IPS-18a (cell line): ENCODE results near the gene DOC2A.

Experiments
- H3K27ac ChIP-seq: one replicate; pipeline ENCODE4 v1.5.1; 2013; ENCODE audit warnings: low read length
- H3K27me3 ChIP-seq: one replicate; pipeline ENCODE4 v1.6.1; 2013; ENCODE audit warnings: mild to moderate bottlenecking, low read length; ENCODE audit not compliant: control insufficient read depth, insufficient read depth
- H3K36me3 ChIP-seq: one replicate; pipeline ENCODE4 v1.6.1; 2013; ENCODE audit warnings: low read depth, low read length; ENCODE audit not compliant: control insufficient read depth
- H3K4me1 ChIP-seq: one replicate; pipeline ENCODE4 v1.6.1; 2013; ENCODE audit warnings: low read depth, low read length; ENCODE audit not compliant: control insufficient read depth
- H3K4me3 ChIP-seq: one replicate; pipeline ENCODE4 v1.5.1; 2013; ENCODE audit warnings: low read length
- H3K9ac ChIP-seq: one replicate; pipeline ENCODE4 v1.6.1; 2013; ENCODE audit warnings: mild to moderate bottlenecking, low read length, moderate library complexity
- H3K9me3 ChIP-seq: one replicate; pipeline ENCODE4 v1.6.1; 2013; ENCODE audit warnings: low read depth, low read length; ENCODE audit not compliant: control insufficient read depth

Gene DOC2A

DNA sequence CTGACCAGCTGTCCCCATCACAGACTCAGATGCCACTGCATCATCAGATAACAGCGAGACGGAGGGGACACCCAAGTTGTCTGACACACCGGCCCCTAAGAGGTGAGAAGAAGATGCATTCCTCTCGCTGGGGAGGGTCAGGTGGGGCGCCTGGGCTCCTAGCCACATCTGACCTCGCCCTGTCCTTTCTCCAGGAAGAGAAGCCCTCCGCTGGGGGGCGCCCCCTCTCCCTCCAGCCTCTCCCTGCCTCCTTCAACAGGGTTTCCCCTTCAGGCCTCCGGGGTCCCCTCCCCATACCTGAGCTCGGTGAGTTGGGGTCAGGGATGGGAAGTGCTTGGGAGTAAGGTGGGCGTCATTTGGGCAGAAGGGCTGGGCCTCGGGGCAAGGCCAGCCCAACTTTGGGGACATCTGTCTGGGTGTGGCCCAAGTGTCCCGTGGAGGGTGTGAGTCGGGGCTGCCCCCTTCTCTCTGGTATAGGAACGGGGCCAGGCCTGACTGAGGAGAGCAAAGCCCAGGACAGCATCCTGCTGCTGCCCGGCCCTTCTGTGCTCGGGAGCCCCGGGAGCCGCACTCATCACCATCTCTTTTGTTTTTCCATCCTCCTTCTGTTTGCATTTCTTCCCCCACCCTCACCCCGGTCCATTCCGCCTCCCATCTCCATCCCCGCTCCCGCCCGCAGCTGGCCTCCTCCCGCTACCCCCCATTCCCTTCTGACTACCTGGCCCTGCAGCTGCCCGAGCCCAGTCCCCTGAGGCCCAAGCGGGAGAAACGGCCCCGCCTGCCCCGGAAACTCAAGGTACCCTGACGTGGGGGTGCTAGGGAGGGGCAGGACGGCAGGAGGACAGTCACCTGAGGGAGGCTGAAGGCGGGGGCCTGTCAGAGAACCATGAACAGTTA is 9.8 kb downstream of the DOC2A start:
- Histone ChIP-seq H3K36me3 (peaks cover 5% of the 10 kb centered on the region), H3K27me3 (no peaks in the 10 kb centered on the region), H3K4me3 (peak overlapping the region; percentile 8), H3K27ac (no peak overlapping the region), H3K9me3 (no peaks in the 10 kb centered on the region), H3K9ac (no peak overlapping the region), H3K4me1 (peaks cover 4% of the 10 kb centered on the region)

DNA sequence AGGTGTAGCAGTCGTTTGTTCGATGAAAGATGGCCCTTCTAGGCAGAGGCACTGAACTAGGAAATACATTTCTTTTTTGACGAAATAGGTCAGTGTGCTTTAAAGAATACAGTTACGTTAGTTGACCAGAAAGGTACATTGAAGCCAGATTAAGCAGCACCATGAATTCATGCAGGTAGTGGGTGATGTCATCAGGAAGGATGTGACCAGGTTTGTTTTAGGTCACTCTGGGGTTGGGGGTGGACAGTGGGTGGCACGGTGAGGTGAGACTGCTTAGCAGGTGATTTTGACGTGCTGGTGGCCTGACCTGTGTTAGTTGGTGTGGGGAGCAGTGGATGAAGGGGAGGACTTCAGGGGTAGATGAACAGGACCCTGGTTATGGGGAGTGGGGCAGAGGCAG is 11.2 kb downstream of the DOC2A start:
- Histone ChIP-seq H3K9ac (no peak overlapping the region), H3K9me3 (no peaks in the 10 kb centered on the region), H3K27me3 (no peaks in the 10 kb centered on the region), H3K4me1 (peaks cover 4% of the 10 kb centered on the region), H3K4me3 (no peak overlapping the region), H3K36me3 (peaks cover 5% of the 10 kb centered on the region), H3K27ac (no peak overlapping the region)

DNA sequence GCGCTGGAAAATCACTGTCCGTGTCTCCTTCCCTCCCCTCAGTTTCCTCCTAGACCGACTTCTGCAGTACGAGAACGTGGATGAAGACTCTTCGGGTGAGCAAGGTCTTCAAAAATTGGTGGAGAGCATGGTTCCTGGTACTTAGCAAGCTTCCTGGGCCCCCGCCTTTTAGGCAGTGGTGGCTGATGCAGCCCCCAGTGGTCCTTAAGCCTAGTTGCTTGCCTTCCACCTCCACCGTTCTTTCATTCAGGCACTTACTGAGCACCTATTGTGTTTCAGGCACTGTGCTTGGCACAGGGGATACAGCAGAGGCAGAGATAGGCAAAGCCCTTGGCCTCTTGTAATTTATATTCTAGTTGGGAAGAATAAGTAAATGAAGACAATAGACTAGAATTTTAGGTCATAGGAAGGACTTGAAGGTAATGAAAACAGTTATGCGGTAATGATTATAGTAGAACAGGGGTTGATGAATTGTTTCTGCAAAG is 14.0 kb downstream of the DOC2A start:
- H3K36me3 ChIP-seq: peaks cover 12% of the 10 kb centered on the region
- no peaks in the 10 kb centered on the region for H3K27me3 ChIP-seq
- no peaks in the 10 kb centered on the region for H3K9me3 ChIP-seq
- peak overlapping the region; percentile 80 for H3K4me3 ChIP-seq
- H3K4me1 ChIP-seq: peaks cover 4% of the 10 kb centered on the region
- H3K27ac ChIP-seq: no peak overlapping the region
- H3K9ac ChIP-seq: peak overlapping the region; percentile 86

DNA sequence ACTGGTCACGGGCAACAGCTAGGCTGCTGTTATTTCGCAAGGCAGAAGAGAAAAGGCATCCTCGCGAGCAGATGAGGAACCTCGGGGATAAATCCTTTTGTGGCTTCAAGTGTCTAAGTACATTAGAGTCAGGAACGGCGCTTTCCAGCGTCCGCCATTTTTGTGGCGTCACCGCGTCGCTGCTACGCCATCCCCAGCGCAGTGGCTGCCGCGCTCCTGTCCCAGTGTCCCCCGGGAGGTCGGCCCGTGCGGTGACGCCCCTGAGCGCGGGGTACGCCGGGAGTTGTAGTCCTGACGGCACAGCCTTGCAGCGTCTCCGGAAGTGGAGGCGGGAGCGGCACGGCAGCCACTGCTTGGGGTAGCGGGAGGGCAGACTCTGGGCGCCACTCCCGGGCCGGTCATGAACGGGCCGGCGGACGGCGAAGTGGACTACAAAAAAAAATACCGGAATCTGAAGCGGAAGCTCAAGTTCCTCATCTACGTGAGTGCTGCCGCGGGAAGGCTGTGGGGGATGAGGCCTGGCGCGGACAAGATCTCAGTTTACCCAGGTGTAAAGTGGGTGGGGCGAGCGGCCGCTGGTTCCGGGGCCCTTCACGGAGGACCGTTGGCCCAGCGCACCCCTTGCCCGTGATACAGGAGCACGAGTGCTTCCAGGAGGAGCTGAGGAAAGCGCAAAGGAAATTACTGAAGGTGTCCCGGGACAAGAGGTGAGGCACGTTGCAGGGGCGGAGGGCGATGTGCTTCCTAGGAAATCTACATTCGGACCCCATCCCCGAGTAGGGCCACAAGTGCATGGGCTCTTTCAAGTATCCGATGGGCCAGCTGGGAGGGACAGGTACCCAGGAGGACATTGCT is 14.7 kb downstream of the DOC2A start, which contains the start of gene INO80E:
Gene INO80E (plus strand): TSS at position 331 of the 855 bp plus-strand sequence. CDS start 70 bp downstream, at position 401.
- peak within 1 kb of the TSS; percentile 85 for H3K27ac ChIP-seq
- H3K4me1 ChIP-seq: peaks cover 4% of the 10 kb centered on the region
- H3K36me3 ChIP-seq: peaks cover 12% of the 10 kb centered on the region
- H3K27me3 ChIP-seq: no peaks in the 10 kb centered on the region
- peak within 1 kb of the TSS; percentile 86 for H3K9ac ChIP-seq
- H3K9me3 ChIP-seq: no peaks in the 10 kb centered on the region
- H3K4me3 ChIP-seq: peak within 1 kb of the TSS; percentile 80

DNA sequence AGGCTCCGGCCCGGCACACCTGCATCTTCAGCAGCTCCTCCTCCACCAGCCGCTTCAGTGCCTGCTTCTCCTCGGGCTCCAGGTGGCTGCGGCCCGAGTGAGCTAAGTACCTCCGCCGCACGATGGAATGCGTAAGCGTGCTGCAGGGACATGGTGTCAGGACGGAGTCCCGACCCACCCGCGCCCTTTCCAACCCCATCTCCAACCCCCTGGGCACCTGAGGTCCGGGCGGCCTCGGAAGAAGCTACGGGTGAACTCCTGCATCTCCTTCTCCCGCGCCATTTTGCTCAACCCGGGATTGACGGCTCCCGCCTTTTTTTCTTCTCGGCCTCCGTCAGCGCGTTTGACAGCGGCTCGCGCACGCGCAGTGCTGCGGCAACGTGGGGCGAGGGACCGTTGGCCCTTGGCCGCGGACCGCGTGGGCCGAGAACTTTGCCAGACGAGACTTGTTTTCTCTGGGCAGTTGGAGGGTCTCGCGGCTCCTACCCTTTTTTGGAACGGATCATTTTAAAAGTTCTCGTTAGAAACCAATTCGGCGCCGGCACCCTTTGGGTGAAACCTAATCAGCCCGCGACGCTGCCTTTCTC is 15.4 kb downstream of the DOC2A start, which contains the start of gene HIRIP3:
Gene HIRIP3 (minus strand): TSS at position 294 of the 587 bp plus-strand sequence. CDS start 12 bp downstream, at position 282.
- Histone ChIP-seq H3K4me1 (peaks cover 3% of the 10 kb centered on the region), H3K9ac (peak within 1 kb of the TSS; percentile 86), H3K36me3 (peaks cover 14% of the 10 kb centered on the region), H3K4me3 (peak within 1 kb of the TSS; percentile 80), H3K27me3 (no peaks in the 10 kb centered on the region), H3K27ac (peak within 1 kb of the TSS; percentile 85), H3K9me3 (no peaks in the 10 kb centered on the region)

DNA sequence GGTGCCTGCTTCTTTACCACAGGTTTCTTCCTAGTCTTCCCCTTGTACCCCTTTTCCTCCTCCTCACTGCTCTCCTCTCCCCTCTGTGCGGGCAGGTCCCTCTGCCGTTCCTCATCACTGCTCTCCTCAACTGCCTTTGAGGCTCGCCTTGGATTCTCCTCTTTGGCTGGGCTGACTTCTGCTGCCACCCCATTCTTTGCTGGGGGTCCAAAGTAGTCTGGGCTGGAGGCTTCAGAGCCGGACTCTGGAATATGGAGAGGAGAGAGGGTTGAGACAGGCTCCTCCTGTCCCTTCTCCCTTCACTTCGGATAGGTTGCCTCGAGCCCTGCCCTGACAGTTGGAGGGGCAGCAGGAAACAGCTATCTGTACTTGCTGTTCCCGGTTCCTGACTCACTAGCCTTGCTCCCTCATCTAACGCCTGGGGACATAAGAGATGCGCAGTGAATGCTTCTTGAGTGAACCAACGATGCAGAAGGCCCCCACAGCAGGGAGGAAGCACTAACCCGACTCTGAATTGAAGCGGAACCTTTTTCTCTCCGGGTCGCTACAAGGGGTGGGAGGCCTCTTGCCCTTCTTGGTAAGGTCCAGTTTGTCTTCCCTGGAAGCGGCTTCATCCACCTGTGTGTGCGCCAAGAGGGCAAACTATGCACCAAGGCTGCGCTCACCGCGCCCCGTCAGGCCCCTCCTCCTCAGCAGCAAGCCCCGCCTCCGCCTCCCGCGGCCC is 16.1 kb downstream of the DOC2A start:
- no peaks in the 10 kb centered on the region for H3K9me3 ChIP-seq
- H3K4me1 ChIP-seq: no peaks in the 10 kb centered on the region
- peak overlapping the region; percentile 86 for H3K9ac ChIP-seq
- H3K27me3 ChIP-seq: no peaks in the 10 kb centered on the region
- H3K4me3 ChIP-seq: peak overlapping the region; percentile 80
- peak overlapping the region; percentile 85 for H3K27ac ChIP-seq
- H3K36me3 ChIP-seq: peaks cover 20% of the 10 kb centered on the region

DNA sequence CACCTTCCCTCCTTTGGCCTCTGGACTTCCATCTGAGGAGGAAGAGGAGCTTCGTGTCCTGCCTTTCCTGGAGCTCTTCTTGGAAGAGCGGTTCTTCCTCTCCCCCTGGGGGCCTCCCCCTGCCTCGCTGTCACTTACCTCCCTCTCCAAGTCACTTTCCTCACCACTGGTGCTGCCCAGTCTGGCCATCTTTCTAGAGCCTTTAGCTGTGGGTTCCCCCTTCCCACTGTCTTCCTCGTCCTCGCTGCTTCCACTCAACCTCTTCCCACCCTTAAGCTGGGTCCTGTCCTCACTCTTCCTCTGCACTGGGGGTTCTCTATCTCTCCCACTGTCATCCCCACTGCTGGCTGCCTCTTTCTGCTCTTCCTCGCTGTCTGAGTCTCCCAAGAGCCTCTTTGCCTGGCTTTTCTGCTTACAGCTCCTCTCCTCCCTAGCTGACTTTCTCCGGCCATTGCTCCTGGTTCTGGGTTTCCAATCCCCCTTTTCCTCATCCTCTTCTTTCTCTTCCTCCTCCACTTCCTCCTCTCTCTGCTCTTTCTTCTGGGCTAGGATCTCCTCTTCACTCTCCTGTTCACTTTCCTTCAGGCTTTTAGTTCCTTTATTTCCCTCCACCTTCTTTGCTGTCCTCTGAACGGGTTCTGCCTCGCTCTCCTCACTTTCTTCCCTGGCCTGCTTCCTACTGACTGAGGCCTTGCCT is 16.8 kb downstream of the DOC2A start:
- Histone ChIP-seq H3K4me3 (no peak overlapping the region), H3K9me3 (no peaks in the 10 kb centered on the region), H3K36me3 (peaks cover 20% of the 10 kb centered on the region), H3K27ac (no peak overlapping the region), H3K4me1 (no peaks in the 10 kb centered on the region), H3K27me3 (no peaks in the 10 kb centered on the region), H3K9ac (peak overlapping the region; percentile 86)

DNA sequence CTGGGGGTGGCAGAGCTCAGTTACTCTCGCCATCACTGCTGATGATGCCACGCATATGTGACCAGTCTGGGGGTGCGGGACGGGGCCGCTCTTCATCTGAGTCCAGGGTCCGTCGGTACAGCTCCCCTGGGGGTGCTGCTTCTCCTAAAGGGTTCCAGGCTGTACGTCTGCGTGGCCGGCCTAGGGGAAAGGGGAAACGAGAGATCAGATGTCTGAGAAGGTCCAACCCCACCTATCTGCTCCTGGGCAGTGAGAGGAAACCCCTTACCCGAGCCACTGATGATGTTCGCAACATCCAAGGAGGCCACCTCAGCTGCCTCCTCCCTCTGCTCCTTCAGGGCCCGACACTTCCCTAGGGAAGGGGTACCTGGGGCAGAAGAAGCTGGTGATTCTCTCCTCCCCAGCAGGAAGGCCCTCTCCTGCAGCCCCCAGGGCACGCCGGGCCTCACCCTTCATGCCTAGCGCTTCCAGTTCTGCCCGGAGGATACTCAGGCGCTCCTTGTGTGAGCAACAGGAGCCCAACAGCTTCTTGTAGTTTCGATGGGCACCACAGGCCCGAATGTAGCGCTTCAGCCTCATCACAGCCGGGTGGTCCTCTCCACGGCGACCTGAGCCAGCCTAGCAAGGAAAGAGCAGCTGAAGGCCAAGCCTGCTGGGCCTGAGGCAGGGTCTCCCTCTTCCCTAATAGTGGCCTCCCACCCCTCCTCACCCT is 17.5 kb downstream of the DOC2A start:
- Histone ChIP-seq H3K36me3 (peaks cover 17% of the 10 kb centered on the region), H3K27ac (no peak overlapping the region), H3K9me3 (no peaks in the 10 kb centered on the region), H3K4me3 (no peak overlapping the region), H3K27me3 (no peaks in the 10 kb centered on the region), H3K9ac (no peak overlapping the region), H3K4me1 (no peaks in the 10 kb centered on the region)

DNA sequence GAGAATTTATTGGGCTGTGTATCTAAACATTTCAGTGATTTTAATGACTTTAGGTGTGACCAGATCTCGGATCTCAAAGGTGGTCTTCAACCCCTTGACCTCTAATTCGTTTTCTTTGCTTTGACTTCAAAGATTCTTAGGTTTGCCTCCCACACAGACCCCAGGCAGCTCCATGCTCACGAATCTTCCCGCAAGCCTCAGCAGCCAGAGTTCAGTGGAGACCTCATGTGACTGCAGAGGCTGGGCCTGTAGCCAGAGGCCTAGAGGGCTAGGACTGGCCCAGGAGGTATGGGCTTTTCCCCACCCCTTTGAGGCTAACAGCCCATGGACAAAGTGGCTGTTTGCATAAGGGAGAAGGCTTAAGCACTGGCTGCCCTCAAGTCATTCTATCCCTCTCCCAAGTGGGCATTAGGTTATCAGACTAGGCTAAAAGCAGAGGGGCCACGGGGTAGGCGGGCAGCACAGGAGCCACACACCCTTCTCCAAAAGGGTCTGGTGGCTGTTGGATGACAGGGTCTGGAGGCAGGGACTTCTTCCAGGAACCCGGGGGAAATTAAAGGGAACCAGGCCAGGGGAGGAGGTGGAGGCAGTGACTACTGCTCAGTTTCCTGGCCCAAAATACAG is 18.4 kb downstream of the DOC2A start:
- peaks cover 16% of the 10 kb centered on the region for H3K36me3 ChIP-seq
- H3K4me3 ChIP-seq: no peak overlapping the region
- no peak overlapping the region for H3K27ac ChIP-seq
- H3K9me3 ChIP-seq: no peaks in the 10 kb centered on the region
- no peaks in the 10 kb centered on the region for H3K27me3 ChIP-seq
- no peak overlapping the region for H3K9ac ChIP-seq
- no peaks in the 10 kb centered on the region for H3K4me1 ChIP-seq

DNA sequence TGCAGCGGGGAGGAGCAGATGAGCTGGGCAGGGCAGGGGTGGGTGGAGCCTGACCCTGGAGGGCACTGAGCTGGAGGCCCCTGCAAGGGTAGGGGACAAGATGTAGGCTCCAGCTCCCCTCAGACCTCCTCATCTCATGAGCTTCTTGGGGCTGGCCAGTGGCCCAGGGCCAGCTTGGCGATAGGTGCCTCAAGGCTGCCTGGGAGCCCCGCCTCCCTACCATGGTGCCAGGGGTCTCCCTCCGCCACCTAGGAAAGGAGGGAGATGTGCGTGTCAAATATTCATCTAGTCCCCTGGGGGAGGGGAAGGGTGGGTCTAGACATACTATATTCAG is 19.3 kb downstream of the DOC2A start:
- Histone ChIP-seq H3K9ac (no peak overlapping the region), H3K27me3 (no peaks in the 10 kb centered on the region), H3K4me3 (no peak overlapping the region), H3K9me3 (no peaks in the 10 kb centered on the region), H3K4me1 (no peaks in the 10 kb centered on the region), H3K27ac (no peak overlapping the region), H3K36me3 (peaks cover 23% of the 10 kb centered on the region)
